ENCODE data around the gene MYO1G.

MYO1G gene

DNA sequence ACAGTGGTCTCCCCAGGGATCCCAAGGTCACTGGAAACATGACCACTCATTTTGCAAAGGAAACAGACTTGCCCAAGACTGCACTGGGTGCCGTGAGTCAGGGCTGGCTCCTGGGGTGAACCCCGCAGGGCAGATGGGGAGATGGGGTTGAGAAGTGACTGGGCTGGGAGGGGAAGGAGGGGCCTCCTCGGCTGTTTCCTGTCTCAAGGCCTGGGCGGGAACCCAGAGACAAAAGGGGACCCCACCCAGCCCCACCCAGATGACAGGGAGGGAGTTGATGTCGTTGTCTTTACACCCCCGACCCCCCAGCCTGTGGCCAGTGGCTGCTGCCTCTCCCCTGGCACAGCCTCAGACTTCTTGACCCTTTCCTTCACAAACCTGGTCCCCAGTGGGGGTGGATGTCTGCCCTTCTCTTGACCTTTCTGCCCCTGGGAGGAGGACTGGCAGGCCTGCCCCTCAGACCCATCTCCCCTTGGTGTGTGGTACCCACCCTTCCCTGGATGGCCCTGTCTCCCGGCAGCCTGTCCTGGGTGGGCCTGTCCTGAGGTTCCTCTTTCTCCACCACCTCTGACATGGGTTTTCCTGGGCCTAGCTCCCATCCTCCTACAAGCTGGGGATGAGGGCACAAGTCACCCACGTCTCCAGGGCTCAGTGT, 1.4 kb downstream of the MYO1G start:
- H3K4me2 ChIP-seq (ENCODE audit: low read length): no peak overlapping the region
- no peak overlapping the region for H2BK12ac ChIP-seq (ENCODE audit: low read length)
- H3K9me3 ChIP-seq (ENCODE audit: insufficient read depth, low read depth, low read length): no peaks in the 10 kb centered on the region
- peaks cover 8 to 9% of the 10 kb centered on the region in 2 experiments for H3K36me3 ChIP-seq (ENCODE audit: control insufficient read depth in 1 of 2, insufficient read depth in 2 of 2, low read length in 2 of 2)
- peaks cover 2 to 7% of the 10 kb centered on the region in 2 experiments for H3K4me1 ChIP-seq (ENCODE audit: control insufficient read depth in 1 of 2, insufficient read depth in 2 of 2, low read length in 2 of 2)
- no peak overlapping the region for H2BK5ac ChIP-seq (ENCODE audit: low read depth, low read length, poor library complexity)
- no peak overlapping the region for H3K4me3 ChIP-seq (ENCODE audit: low read depth, low read length)
- H3K18ac ChIP-seq (ENCODE audit: low read length): no peak overlapping the region
- no peak overlapping the region for H4K91ac ChIP-seq (ENCODE audit: low read depth, low read length)
- H3K27ac ChIP-seq (ENCODE audit: low read depth, low read length): no peak overlapping the region
- no peaks in the 10 kb centered on the region for H3K27me3 ChIP-seq (ENCODE audit: insufficient read depth, low read length)
- H2AFZ ChIP-seq (ENCODE audit: insufficient read depth, low read length, poor library complexity): no peak overlapping the region
- DNase-seq: no peak
- no peak overlapping the region for H3K23ac ChIP-seq (ENCODE audit: low read length)
- no peaks in the 10 kb centered on the region for H3K79me1 ChIP-seq (ENCODE audit: low read length)
- no peak overlapping the region for H3K14ac ChIP-seq (ENCODE audit: low read length)
- H3K4ac ChIP-seq (ENCODE audit: low read depth, low read length): no peak overlapping the region
- no peak overlapping the region for H2AK5ac ChIP-seq (ENCODE audit: low read length)
- WGBS (ENCODE audit: extremely low coverage, insufficient coverage, insufficient read length): no CpG with 5 or more reads among the region's 8 CpGs
- no peak overlapping the region for H2BK120ac ChIP-seq (ENCODE audit: insufficient read depth, low read length, poor library complexity)
- no peak overlapping the region for H4K12ac ChIP-seq (ENCODE audit: low read depth, low read length)
- no peaks in the 10 kb centered on the region for H3K79me2 ChIP-seq (ENCODE audit: control insufficient read depth, insufficient read depth, low read length, poor library complexity)
- no peak overlapping the region for H4K8ac ChIP-seq (ENCODE audit: low read depth, low read length)
- no peak overlapping the region for H3K9ac ChIP-seq (ENCODE audit: low read length)

DNA sequence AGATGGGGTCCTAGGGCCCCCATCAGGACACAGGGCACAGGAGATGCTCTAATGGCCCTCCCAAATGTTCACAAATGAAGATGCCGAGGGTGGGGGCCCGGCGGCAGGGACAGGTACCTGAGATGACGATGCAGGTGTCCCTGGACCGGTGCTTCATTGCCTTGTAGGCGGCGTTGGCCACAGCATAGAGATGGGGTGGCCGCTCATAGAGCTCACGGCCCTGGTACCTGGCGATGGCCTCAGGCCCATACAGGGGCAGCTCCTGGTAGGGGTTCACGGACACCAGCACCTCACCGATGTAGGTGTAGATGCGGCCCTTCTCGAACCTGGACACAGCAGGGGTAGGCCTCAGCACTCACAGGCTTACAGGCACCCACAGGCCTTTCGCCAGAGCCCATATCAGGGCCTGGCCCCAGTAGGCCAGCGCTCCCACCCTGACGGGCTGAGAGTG, 2.0 kb downstream of the MYO1G start:
- Histone ChIP-seq H4K8ac (ENCODE audit: low read depth, low read length) (no peak overlapping the region), H2BK5ac (ENCODE audit: low read depth, low read length, poor library complexity) (no peak overlapping the region), H2BK120ac (ENCODE audit: insufficient read depth, low read length, poor library complexity) (no peak overlapping the region), H3K4me3 (ENCODE audit: low read depth, low read length) (no peak overlapping the region), H3K9me3 (ENCODE audit: insufficient read depth, low read depth, low read length) (no peaks in the 10 kb centered on the region), H3K23ac (ENCODE audit: low read length) (no peak overlapping the region), H3K14ac (ENCODE audit: low read length) (no peak overlapping the region), H3K4me1 (ENCODE audit: control insufficient read depth in 1 of 2, insufficient read depth in 2 of 2, low read length in 2 of 2) (peaks cover 2 to 7% of the 10 kb centered on the region in 2 experiments), H3K18ac (ENCODE audit: low read length) (no peak overlapping the region), H4K91ac (ENCODE audit: low read depth, low read length) (no peak overlapping the region), H3K4ac (ENCODE audit: low read depth, low read length) (no peak overlapping the region), H2AK5ac (ENCODE audit: low read length) (no peak overlapping the region), H2BK12ac (ENCODE audit: low read length) (no peak overlapping the region), H3K27ac (ENCODE audit: low read depth, low read length) (no peak overlapping the region), H3K79me1 (ENCODE audit: low read length) (no peaks in the 10 kb centered on the region), H3K36me3 (ENCODE audit: control insufficient read depth in 1 of 2, insufficient read depth in 2 of 2, low read length in 2 of 2) (peaks cover 7 to 8% of the 10 kb centered on the region in 2 experiments), H3K27me3 (ENCODE audit: insufficient read depth, low read length) (no peaks in the 10 kb centered on the region), H2AFZ (ENCODE audit: insufficient read depth, low read length, poor library complexity) (no peak overlapping the region), H3K9ac (ENCODE audit: low read length) (no peak overlapping the region), H4K12ac (ENCODE audit: low read depth, low read length) (no peak overlapping the region), H3K79me2 (ENCODE audit: control insufficient read depth, insufficient read depth, low read length, poor library complexity) (no peaks in the 10 kb centered on the region), H3K4me2 (ENCODE audit: low read length) (no peak overlapping the region)
- no CpG with 5 or more reads among the region's 17 CpGs for WGBS (ENCODE audit: extremely low coverage, insufficient coverage, insufficient read length)
- no peak for DNase-seq

- Histone ChIP-seq H4K91ac (ENCODE audit: low read depth, low read length) (no peak overlapping the region), H3K79me1 (ENCODE audit: low read length) (no peaks in the 10 kb centered on the region), H4K12ac (ENCODE audit: low read depth, low read length) (no peak overlapping the region), H2AK5ac (ENCODE audit: low read length) (no peak overlapping the region), H3K36me3 (ENCODE audit: control insufficient read depth in 1 of 2, insufficient read depth in 2 of 2, low read length in 2 of 2) (peaks cover 3 to 7% of the 10 kb centered on the region in 2 experiments), H3K79me2 (ENCODE audit: control insufficient read depth, insufficient read depth, low read length, poor library complexity) (no peaks in the 10 kb centered on the region), H3K9ac (ENCODE audit: low read length) (no peak overlapping the region), H2AFZ (ENCODE audit: insufficient read depth, low read length, poor library complexity) (no peak overlapping the region), H3K4ac (ENCODE audit: low read depth, low read length) (no peak overlapping the region), H3K4me3 (ENCODE audit: low read depth, low read length) (no peak overlapping the region), H3K9me3 (ENCODE audit: insufficient read depth, low read depth, low read length) (no peaks in the 10 kb centered on the region), H2BK5ac (ENCODE audit: low read depth, low read length, poor library complexity) (no peak overlapping the region), H3K4me2 (ENCODE audit: low read length) (no peak overlapping the region), H3K27ac (ENCODE audit: low read depth, low read length) (no peak overlapping the region), H3K14ac (ENCODE audit: low read length) (no peak overlapping the region), H2BK120ac (ENCODE audit: insufficient read depth, low read length, poor library complexity) (no peak overlapping the region), H3K4me1 (ENCODE audit: control insufficient read depth in 1 of 2, insufficient read depth in 2 of 2, low read length in 2 of 2) (peaks cover 0 to 6% of the 10 kb centered on the region in 2 experiments), H2BK12ac (ENCODE audit: low read length) (no peak overlapping the region), H3K27me3 (ENCODE audit: insufficient read depth, low read length) (no peaks in the 10 kb centered on the region), H3K23ac (ENCODE audit: low read length) (no peak overlapping the region), H4K8ac (ENCODE audit: low read depth, low read length) (no peak overlapping the region), H3K18ac (ENCODE audit: low read length) (no peak overlapping the region)
- no CpG with 5 or more reads among the region's 6 CpGs for WGBS (ENCODE audit: extremely low coverage, insufficient coverage, insufficient read length)
- no peak for DNase-seq
These were observed 2.6 kb downstream of the MYO1G start for GRCh38 chr7:44976040-44976745.

DNA sequence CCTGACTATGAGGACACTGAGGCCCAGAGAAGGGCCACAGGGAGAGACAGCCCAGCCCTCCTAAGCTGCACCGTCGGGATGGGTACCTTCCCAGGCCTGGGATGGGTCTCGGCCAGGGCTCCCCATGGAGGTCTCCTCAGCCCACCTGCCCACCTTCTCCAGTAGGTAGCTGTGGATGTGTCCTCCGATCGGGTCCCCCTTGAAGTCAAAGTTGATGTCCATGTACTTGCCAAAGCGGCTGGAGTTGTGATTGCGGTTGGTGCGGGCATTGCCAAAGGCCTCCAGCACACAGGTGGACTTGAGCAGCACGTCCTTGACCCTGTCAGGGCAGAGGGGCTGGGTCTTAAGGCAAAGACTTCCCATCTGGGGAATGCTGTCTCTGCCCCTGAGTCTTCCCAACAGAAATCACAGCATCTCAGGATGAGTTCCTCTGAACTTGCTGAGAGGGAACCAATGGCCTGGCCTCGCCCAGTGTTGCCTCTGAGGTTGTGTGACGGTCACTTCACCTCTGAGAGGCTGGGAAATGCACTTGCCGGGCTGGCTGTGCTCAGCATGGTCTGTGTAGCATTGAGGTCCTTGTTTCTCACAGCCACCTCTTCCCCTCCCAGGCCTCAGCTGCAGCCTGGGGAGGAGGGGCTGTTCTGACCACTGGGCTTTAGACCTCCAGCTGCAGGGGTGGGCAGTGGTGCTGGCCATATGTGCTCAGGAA, 3.3 kb downstream of the MYO1G start:
- Histone ChIP-seq H3K79me2 (ENCODE audit: control insufficient read depth, insufficient read depth, low read length, poor library complexity) (no peaks in the 10 kb centered on the region), H3K4ac (ENCODE audit: low read depth, low read length) (no peak overlapping the region), H2BK12ac (ENCODE audit: low read length) (no peak overlapping the region), H3K4me2 (ENCODE audit: low read length) (no peak overlapping the region), H2AK5ac (ENCODE audit: low read length) (no peak overlapping the region), H2BK120ac (ENCODE audit: insufficient read depth, low read length, poor library complexity) (no peak overlapping the region), H3K23ac (ENCODE audit: low read length) (no peak overlapping the region), H3K9me3 (ENCODE audit: insufficient read depth, low read depth, low read length) (no peaks in the 10 kb centered on the region), H3K27ac (ENCODE audit: low read depth, low read length) (no peak overlapping the region), H4K8ac (ENCODE audit: low read depth, low read length) (no peak overlapping the region), H3K79me1 (ENCODE audit: low read length) (no peaks in the 10 kb centered on the region), H3K36me3 (ENCODE audit: control insufficient read depth in 1 of 2, insufficient read depth in 2 of 2, low read length in 2 of 2) (peaks cover 0 to 7% of the 10 kb centered on the region in 2 experiments), H3K9ac (ENCODE audit: low read length) (no peak overlapping the region), H4K91ac (ENCODE audit: low read depth, low read length) (no peak overlapping the region), H2BK5ac (ENCODE audit: low read depth, low read length, poor library complexity) (no peak overlapping the region), H3K18ac (ENCODE audit: low read length) (no peak overlapping the region), H3K4me1 (ENCODE audit: control insufficient read depth in 1 of 2, insufficient read depth in 2 of 2, low read length in 2 of 2) (peaks cover 0 to 3% of the 10 kb centered on the region in 2 experiments), H3K27me3 (ENCODE audit: insufficient read depth, low read length) (no peaks in the 10 kb centered on the region), H3K14ac (ENCODE audit: low read length) (no peak overlapping the region), H3K4me3 (ENCODE audit: low read depth, low read length) (no peak overlapping the region), H4K12ac (ENCODE audit: low read depth, low read length) (no peak overlapping the region), H2AFZ (ENCODE audit: insufficient read depth, low read length, poor library complexity) (no peak overlapping the region)
- DNase-seq: no peak
- no CpG with 5 or more reads among the region's 12 CpGs for WGBS (ENCODE audit: extremely low coverage, insufficient coverage, insufficient read length)
